PFSK-1 (cell line): ENCODE data around the gene TTC28.

Source experiments
- FOXP2 ChIP-seq: optimal IDR thresholded peaks from 2 replicates; pipeline ENCODE3; 2011; ENCODE audit warnings: borderline replicate concordance, control low read depth, inconsistent platforms; ENCODE audit not compliant: insufficient read depth; ENCODE audit errors: extremely low read length, extremely low read depth
- POLR2AphosphoS5 ChIP-seq: IDR thresholded peaks from 2 replicates; pipeline ENCODE4 v1.6.1; 2012; ENCODE audit warnings: low read depth, mild to moderate bottlenecking, control low read depth, low read length, moderate library complexity
- SIN3A ChIP-seq: IDR thresholded peaks from 2 replicates; pipeline ENCODE4 v1.6.1; 2012; ENCODE audit warnings: mild to moderate bottlenecking, low read length, moderate library complexity, borderline replicate concordance; ENCODE audit not compliant: insufficient read depth
- TAF1 ChIP-seq: IDR thresholded peaks from 2 replicates; pipeline ENCODE4 v1.6.1; 2012; ENCODE audit warnings: low read length, control low read depth, borderline replicate concordance; ENCODE audit not compliant: insufficient read depth
- TF ChIP-seq, protein P1 (sequence below), 2 experiments: IDR thresholded peaks; 2 replicates each; pipeline versions ENCODE4 v1.6.1 to v1.8.0; 2011 to 2012; ENCODE audit warnings: low read depth in 2 of 2, low read length in 2 of 2, control low read depth in 1 of 2, inconsistent platforms in 1 of 2, mild to moderate bottlenecking in 1 of 2, moderate library complexity in 1 of 2; ENCODE audit not compliant: insufficient read depth in 1 of 2

The TTC28 gene

DNA sequence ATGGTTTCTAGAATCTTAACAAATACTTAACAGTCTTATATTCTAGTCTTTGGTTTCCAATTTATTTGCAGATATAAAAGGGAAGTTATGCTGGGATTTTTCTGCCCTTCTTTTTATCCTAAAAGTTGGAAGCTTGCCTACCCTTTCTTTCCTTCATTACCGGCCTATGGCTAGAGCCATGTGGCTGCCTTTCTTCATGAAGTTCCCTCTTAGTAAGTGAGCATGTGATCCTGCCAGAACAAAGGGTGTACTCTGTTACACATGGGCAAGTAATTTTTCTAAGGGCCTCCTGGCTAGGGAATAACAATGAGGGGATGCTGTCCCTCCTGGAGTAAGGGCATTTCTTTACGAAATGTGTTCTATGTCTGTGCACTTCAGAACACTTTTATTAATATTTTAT lies 508.5 kb downstream of the TTC28 start:
- no peak for TF ChIP-seq SIN3A
- TF ChIP-seq, protein P1, sequence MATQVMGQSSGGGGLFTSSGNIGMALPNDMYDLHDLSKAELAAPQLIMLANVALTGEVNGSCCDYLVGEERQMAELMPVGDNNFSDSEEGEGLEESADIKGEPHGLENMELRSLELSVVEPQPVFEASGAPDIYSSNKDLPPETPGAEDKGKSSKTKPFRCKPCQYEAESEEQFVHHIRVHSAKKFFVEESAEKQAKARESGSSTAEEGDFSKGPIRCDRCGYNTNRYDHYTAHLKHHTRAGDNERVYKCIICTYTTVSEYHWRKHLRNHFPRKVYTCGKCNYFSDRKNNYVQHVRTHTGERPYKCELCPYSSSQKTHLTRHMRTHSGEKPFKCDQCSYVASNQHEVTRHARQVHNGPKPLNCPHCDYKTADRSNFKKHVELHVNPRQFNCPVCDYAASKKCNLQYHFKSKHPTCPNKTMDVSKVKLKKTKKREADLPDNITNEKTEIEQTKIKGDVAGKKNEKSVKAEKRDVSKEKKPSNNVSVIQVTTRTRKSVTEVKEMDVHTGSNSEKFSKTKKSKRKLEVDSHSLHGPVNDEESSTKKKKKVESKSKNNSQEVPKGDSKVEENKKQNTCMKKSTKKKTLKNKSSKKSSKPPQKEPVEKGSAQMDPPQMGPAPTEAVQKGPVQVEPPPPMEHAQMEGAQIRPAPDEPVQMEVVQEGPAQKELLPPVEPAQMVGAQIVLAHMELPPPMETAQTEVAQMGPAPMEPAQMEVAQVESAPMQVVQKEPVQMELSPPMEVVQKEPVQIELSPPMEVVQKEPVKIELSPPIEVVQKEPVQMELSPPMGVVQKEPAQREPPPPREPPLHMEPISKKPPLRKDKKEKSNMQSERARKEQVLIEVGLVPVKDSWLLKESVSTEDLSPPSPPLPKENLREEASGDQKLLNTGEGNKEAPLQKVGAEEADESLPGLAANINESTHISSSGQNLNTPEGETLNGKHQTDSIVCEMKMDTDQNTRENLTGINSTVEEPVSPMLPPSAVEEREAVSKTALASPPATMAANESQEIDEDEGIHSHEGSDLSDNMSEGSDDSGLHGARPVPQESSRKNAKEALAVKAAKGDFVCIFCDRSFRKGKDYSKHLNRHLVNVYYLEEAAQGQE (IDR thresholded peaks at IDR 0.05; ENCODE audit: insufficient read depth in 1 of 2, low read depth in 2 of 2, low read length in 2 of 2), result no peak
- no peak for TF ChIP-seq TAF1
- no peak for TF ChIP-seq FOXP2
- TF ChIP-seq POLR2AphosphoS5, result no peak

- TF ChIP-seq SIN3A, result no peak
- TF ChIP-seq, protein P1 (IDR thresholded peaks at IDR 0.05; ENCODE audit: insufficient read depth in 1 of 2, low read depth in 2 of 2, low read length in 2 of 2), result no peak
- no peak for TF ChIP-seq TAF1
- TF ChIP-seq POLR2AphosphoS5, result no peak
- TF ChIP-seq FOXP2, result no peak
These were observed 523.8 kb downstream of the TTC28 start for GRCh38 chr22:28155808-28156207.

DNA sequence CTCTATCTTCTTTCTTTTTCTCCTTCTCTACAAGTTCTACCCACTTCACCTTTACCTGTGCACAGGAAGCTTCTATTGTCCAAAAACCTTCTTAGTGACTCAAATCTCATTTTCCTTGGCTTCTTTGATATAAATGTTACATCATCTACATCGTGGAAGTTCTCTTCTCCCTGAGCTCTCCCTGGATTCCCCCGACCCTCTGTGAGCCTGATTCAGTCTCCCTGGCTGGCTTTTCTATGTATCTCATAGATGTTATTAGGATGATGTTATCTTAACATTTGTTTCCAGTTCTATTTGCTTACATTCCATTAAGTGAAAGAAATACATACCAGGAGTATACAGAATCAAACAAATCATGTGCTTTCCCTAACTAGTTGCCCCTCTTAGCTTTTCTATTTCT lies 524.8 kb downstream of the TTC28 start:
- TF ChIP-seq, protein P1 (IDR thresholded peaks at IDR 0.05; ENCODE audit: insufficient read depth in 1 of 2, low read depth in 2 of 2, low read length in 2 of 2), result no peak
- no peak for TF ChIP-seq SIN3A
- no peak for TF ChIP-seq POLR2AphosphoS5
- TF ChIP-seq TAF1, result no peak
- TF ChIP-seq FOXP2, result no peak

DNA sequence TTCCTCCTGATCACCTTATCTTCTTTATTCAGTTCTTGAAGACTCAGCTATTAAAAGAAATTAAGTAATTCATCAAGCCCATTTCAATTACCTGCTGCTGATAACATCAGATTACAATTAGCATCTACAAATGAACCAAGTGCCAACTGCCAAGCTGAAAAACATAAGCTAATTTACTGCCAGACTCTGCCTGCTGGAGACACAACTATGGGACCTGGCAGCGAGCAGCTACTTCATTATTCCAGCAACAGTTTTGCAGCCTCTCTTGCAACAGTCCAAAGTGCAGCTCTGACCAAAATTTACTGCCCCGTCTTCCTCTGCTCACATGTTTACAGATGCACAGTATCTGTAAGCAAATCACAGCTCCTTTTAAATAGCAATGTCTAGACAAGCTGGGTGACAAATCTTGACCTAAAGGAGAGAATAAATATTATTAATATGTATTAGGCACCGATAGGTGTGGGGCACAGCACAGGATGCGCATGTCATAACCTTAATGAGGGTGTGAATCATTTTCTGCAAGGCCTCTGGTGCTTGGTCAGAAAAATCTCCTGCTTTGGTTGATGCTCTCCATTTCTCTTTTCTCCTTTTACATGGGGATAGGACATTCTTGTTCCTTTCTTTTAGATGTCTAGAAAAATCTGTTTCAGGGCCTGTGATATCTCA lies 528.4 kb downstream of the TTC28 start:
- TF ChIP-seq TAF1, result no peak

- TF ChIP-seq POLR2AphosphoS5, result no peak
- TF ChIP-seq FOXP2, result no peak
- no peak for TF ChIP-seq SIN3A
- no peak for TF ChIP-seq TAF1
- TF ChIP-seq, protein P1 (IDR thresholded peaks at IDR 0.05; ENCODE audit: insufficient read depth in 1 of 2, low read depth in 2 of 2, low read length in 2 of 2), result no peak
These were observed 530.7 kb downstream of the TTC28 start for GRCh38 chr22:28148816-28149465.
